H1 (cell line): Measurements from ENCODE around the gene RGS3. TPM values are rescaled to one million over a fixed set of nuclear protein-coding genes. Genes with fewer than 3 reads are reported as not detected.

Experiments used
- CTCF ChIA-PET: fragments of 300-600 bp; sonication (Branson Sonifier 250); formaldehyde crosslinking; loops from one replicate; lab custom pipeline; 2021; ENCODE audit not compliant: partially characterized antibody; lab: Charles Lee
- POLR2A ChIA-PET: fragments of 300-600 bp; sonication (Branson Sonifier 250); formaldehyde crosslinking; loops from one replicate; lab custom pipeline; 2021; ENCODE audit warnings: inconsistent platforms; ENCODE audit not compliant: partially characterized antibody; lab: Charles Lee
- DNase-seq, 2 experiments: peaks; one replicate each; pipeline versions ENCODE4 v3.0.0 to v3.0.0-alpha.2; 2010 to 2022; ENCODE audit warnings: low spot score in 2 of 2, low read depth in 1 of 2, mixed read lengths in 1 of 2
- FAIRE-seq: peaks from 2 replicates; lab custom pipeline; 2011; peaks lifted over from hg19 to GRCh38; lab: Jason Lieb, UNC
- H2AFZ ChIP-seq: 2 replicates; pipeline ENCODE4 v1.8.1; 2012; ENCODE audit warnings: low read length, inconsistent platforms
- H2AK5ac ChIP-seq: 2 replicates; pipeline ENCODE4 v1.6.1; 2013; ENCODE audit warnings: low read depth, low read length
- H2BK120ac ChIP-seq: replicated peaks from 2 replicates; pipeline ENCODE3; 2013; ENCODE audit warnings: low read depth, low read length, inconsistent platforms
- H2BK12ac ChIP-seq: 2 replicates; pipeline ENCODE4 v1.6.1; 2013; ENCODE audit warnings: low read depth, low read length
- H2BK15ac ChIP-seq: 2 replicates; pipeline ENCODE4 v1.6.1; 2013; ENCODE audit warnings: low read length
- H2BK20ac ChIP-seq: 2 replicates; pipeline ENCODE4 v1.6.1; 2013; ENCODE audit warnings: low read length
- H2BK5ac ChIP-seq: 2 replicates; pipeline ENCODE4 v1.6.1; 2013; ENCODE audit warnings: low read depth, low read length
- H3K14ac ChIP-seq: 2 replicates; pipeline ENCODE4 v1.6.1; 2013; ENCODE audit warnings: inconsistent platforms; ENCODE audit not compliant: insufficient read length
- H3K18ac ChIP-seq: 2 replicates; pipeline ENCODE4 v1.6.1; 2013; ENCODE audit warnings: low read length; ENCODE audit errors: extremely low read depth
- H3K23ac ChIP-seq: 2 replicates; pipeline ENCODE4 v1.6.1; 2013; ENCODE audit warnings: inconsistent platforms; ENCODE audit not compliant: insufficient read length
- H3K23me2 ChIP-seq: 2 replicates; pipeline ENCODE4 v1.6.1; 2013; ENCODE audit warnings: low read depth, low read length
- H3K27ac ChIP-seq: 2 replicates; pipeline ENCODE4 v1.6.1; 2011; ENCODE audit warnings: low read depth, low read length, inconsistent platforms
- H3K27me3 ChIP-seq, 4 experiments: replicated peaks in 1 of 4; 1 replicate in 1 of 4; 2 replicates in 3 of 4; pipeline versions ENCODE4 v1.6.1 to v1.8.1; 2011 to 2013; ENCODE audit warnings: low read length in 3 of 4, mild to moderate bottlenecking in 3 of 4, inconsistent platforms in 2 of 4, mixed read lengths in 2 of 4, moderate library complexity in 1 of 4; ENCODE audit not compliant: control insufficient read depth in 3 of 4, insufficient read depth in 3 of 4; ENCODE audit errors: extremely low read depth in 1 of 4
- H3K36me3 ChIP-seq, 4 experiments: 2 replicates each; pipeline versions ENCODE4 v1.6.1 to v1.8.1; 2011 to 2013; ENCODE audit warnings: mild to moderate bottlenecking in 4 of 4, low read length in 3 of 4, moderate library complexity in 2 of 4, control low read depth in 1 of 4, inconsistent platforms in 1 of 4; ENCODE audit not compliant: insufficient read depth in 4 of 4, control insufficient read depth in 2 of 4
- H3K4ac ChIP-seq: replicated peaks from 2 replicates; pipeline ENCODE3; 2013; ENCODE audit warnings: low read length, low read depth, mixed read lengths, inconsistent platforms; ENCODE audit not compliant: insufficient read length
- H3K4me1 ChIP-seq, 4 experiments: replicated peaks in 1 of 4; 1 replicate in 1 of 4; 2 replicates in 3 of 4; pipeline versions ENCODE4 v1.6.1 to v1.8.1; 2011 to 2013; ENCODE audit warnings: low read length in 3 of 4, inconsistent platforms in 2 of 4, mixed read lengths in 1 of 4; ENCODE audit not compliant: insufficient read depth in 4 of 4, control insufficient read depth in 3 of 4
- H3K4me2 ChIP-seq, 2 experiments: 2 replicates each; pipeline versions ENCODE4 v1.6.1 to v1.8.1; 2011 to 2013; ENCODE audit warnings: low read depth in 2 of 2, low read length in 2 of 2, control low read depth in 1 of 2, inconsistent platforms in 1 of 2, mild to moderate bottlenecking in 1 of 2; ENCODE audit not compliant: insufficient read depth in 1 of 2
- H3K4me3 ChIP-seq, 4 experiments: fragments of 200-600, 300-600 bp in 1 of 4; sonication (generic), shearing (Covaris generic), sonication (Bioruptor Twin) in 1 of 4; 2 replicates each; pipeline versions ENCODE4 v1.5.1 to v1.8.1; 2011 to 2016; ENCODE audit warnings: low read length in 4 of 4, low read depth in 3 of 4, control low read depth in 2 of 4, inconsistent platforms in 2 of 4, mild to moderate bottlenecking in 2 of 4, mixed read lengths in 1 of 4, moderate library complexity in 1 of 4; ENCODE audit not compliant: insufficient read depth in 2 of 4; ENCODE audit errors: extremely low read depth in 1 of 4
- H3K56ac ChIP-seq: replicated peaks from 2 replicates; pipeline ENCODE3; 2013; ENCODE audit warnings: low read depth, mild to moderate bottlenecking, mixed read lengths, low read length, inconsistent platforms; ENCODE audit not compliant: insufficient read length
- H3K79me1 ChIP-seq: 2 replicates; pipeline ENCODE4 v1.6.1; 2013; ENCODE audit warnings: low read depth, low read length, control low read depth
- H3K79me2 ChIP-seq, 2 experiments: 2 replicates each; pipeline versions ENCODE4 v1.6.1 to v1.8.1; 2012 to 2013; ENCODE audit warnings: low read length in 2 of 2, mild to moderate bottlenecking in 2 of 2, inconsistent platforms in 1 of 2; ENCODE audit not compliant: insufficient read depth in 2 of 2, control insufficient read depth in 1 of 2
- H3K9ac ChIP-seq, 4 experiments: replicated peaks in 1 of 4; 1 replicate in 1 of 4; 2 replicates in 3 of 4; pipeline versions ENCODE4 v1.6.1 to v1.8.1; 2011 to 2013; ENCODE audit warnings: low read depth in 3 of 4, low read length in 3 of 4, control low read depth in 2 of 4, mild to moderate bottlenecking in 2 of 4, moderate library complexity in 2 of 4, inconsistent platforms in 1 of 4; ENCODE audit errors: extremely low read depth in 1 of 4
- H3K9me3 ChIP-seq, 2 experiments: 2 replicates each; pipeline versions ENCODE4 v1.6.1 to v1.8.1; 2012 to 2013; ENCODE audit warnings: mild to moderate bottlenecking in 2 of 2, moderate library complexity in 2 of 2, control low read depth in 1 of 2, inconsistent platforms in 1 of 2, low read depth in 1 of 2, low read length in 1 of 2, mixed read lengths in 1 of 2; ENCODE audit not compliant: insufficient read depth in 2 of 2
- H4K20me1 ChIP-seq, 2 experiments: replicated peaks in 1 of 2; 2 replicates each; pipeline versions ENCODE3 to v1.8.1; 2011 to 2013; ENCODE audit warnings: inconsistent platforms in 2 of 2, low read length in 2 of 2, mild to moderate bottlenecking in 1 of 2; ENCODE audit not compliant: insufficient read depth in 2 of 2, control insufficient read depth in 1 of 2
- H4K5ac ChIP-seq: 2 replicates; pipeline ENCODE4 v1.6.1; 2013; ENCODE audit warnings: low read length, low read depth, mixed read lengths, inconsistent platforms; ENCODE audit not compliant: insufficient read length
- H4K8ac ChIP-seq: 2 replicates; pipeline ENCODE4 v1.8.0; 2013; ENCODE audit warnings: mild to moderate bottlenecking, moderate library complexity, low read length, inconsistent platforms; ENCODE audit not compliant: insufficient read depth; ENCODE audit errors: extremely low read depth
- H4K91ac ChIP-seq: replicated peaks from 2 replicates; pipeline ENCODE3; 2013; ENCODE audit warnings: low read length, mixed read lengths, inconsistent platforms; ENCODE audit not compliant: insufficient read length
- JUN ChIP-seq: IDR thresholded peaks from 2 replicates; pipeline ENCODE4 v1.6.1; 2011; ENCODE audit warnings: low read depth, mild to moderate bottlenecking, improper control_type of control experiment, low read length
- SIN3A ChIP-seq, 2 experiments: IDR thresholded peaks in 1 of 2; conservative IDR thresholded peaks in 1 of 2; 2 replicates each; pipeline ENCODE4 v1.6.1; 2011 to 2012; ENCODE audit warnings: low read length in 2 of 2, improper control_type of control experiment in 1 of 2, low read depth in 1 of 2, mild to moderate bottlenecking in 1 of 2
- SP1 ChIP-seq: IDR thresholded peaks from 2 replicates; pipeline ENCODE4 v1.6.1; 2011; ENCODE audit warnings: low read depth, low read length
- TCF12 ChIP-seq: IDR thresholded peaks from 2 replicates; pipeline ENCODE4 v1.6.1; 2011; ENCODE audit warnings: low read depth, mild to moderate bottlenecking, low read length
- WGBS, 2 experiments: shearing (Covaris generic) in 1 of 2; methylation state at CpG; one replicate each; pipeline versions ENCODE4 v1.1.6 to v1.1.7; 2013 to 2015; ENCODE audit warnings: low lambda C conversion rate in 2 of 2, mixed read lengths in 2 of 2, inconsistent platforms in 1 of 2, low coverage in 1 of 2, missing lambda C conversion rate in 1 of 2; ENCODE audit not compliant: insufficient replicate concordance in 2 of 2, insufficient coverage in 1 of 2, insufficient read length in 1 of 2; ENCODE audit errors: extremely low coverage in 1 of 2, missing lambda C conversion rate in 1 of 2; 5-methylcytosine and 5-hydroxymethylcytosine counted together
- polyA plus RNA-seq, 7 experiments: library from polyadenylated mRNA; depleted of rRNA in 3 of 7; stranded (reverse) in 5 of 7; unstranded in 2 of 7; fragments of >200 nt in 5 of 7; fragments of 200-250 nt in 2 of 7; gene quantifications; 1 replicate in 5 of 7; 2 replicates in 1 of 7; 4 replicates in 1 of 7; pipeline versions ENCODE4 v1.2.1 to v1.2.3, GENCODE V29; 2011 to 2013; ENCODE audit warnings: missing spikeins in 2 of 7, mixed read lengths in 2 of 7
- total RNA-seq: library from RNA; stranded (reverse); fragmentation: NEBNext Ultra II Directional; extraction: Animal tissue kit (Norgen Biotek cat#: 25700); gene quantifications from 2 replicates; pipeline ENCODE4 v1.2.1, GENCODE V29; 2021

RGS3 gene
- total and polyA plus RNA-seq, 2 of the 8 experiments (the other 6 are each of a cell fraction or from before 2014, with no cell fraction given) = 12.6 to 18.2 TPM

DNA sequence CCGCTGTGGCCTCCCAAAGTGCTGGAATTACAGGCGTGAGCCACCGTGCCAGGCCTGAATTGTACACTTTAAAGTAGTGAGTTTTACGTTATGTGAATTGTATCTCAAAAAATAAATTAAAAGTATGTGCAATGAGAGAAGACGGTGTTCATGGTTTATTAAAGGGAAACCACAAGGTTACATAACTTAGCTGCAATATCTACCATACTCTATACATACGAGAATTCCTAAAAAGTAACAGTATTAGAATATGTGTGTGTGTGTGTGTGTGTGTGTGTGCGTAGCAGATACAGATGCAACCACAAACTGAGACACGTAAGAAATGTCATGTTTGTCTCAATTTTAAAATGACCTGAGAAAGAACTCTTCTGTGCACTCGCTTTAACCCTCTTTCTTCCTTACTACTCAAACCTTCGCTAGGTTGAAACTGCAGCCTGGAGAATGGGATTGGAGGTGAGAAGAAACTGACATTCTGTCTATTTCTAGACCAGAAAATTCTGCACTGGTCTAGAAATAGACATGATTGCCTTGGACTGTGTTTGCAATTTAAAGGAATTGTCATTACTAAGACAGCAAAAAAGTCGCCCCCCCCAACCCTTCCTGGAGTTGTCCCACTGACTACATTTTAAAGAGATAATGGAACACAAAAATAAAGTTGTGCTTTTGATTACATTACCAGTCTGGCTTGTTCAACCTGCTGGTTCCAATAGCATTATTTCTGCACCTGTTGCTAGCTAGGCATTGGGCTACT is 167.0 kb downstream of the RGS3 start:
- H2BK5ac ChIP-seq = no peak overlapping the region
- peaks cover 0 to 6% (median 3%) of the 10 kb centered on the region in 4 experiments; a peak in 2 of 7 replicates for H3K4me1 ChIP-seq
- no peak overlapping the region for H3K27ac ChIP-seq
- H3K79me2 ChIP-seq = no peaks in the 10 kb centered on the region
- DNase-seq (no peak), FAIRE-seq (no peak)
- H3K27me3 ChIP-seq = peaks cover 0 to 2% (median 0%) of the 10 kb centered on the region in 4 experiments; a peak in 3 of 7 replicates
- H2AFZ ChIP-seq = no peak overlapping the region
- ChIA-PET CTCF (interaction anchor here (0.6 to 4.5 kb wide), 3 partner anchors 11 to 355 kb away, joined by 3 to 41 read pairs (median 5); partner anchors contain the start of genes CDC26 and PRPF4), POLR2A (interaction anchor here (1.2 to 1.9 kb wide), 2 partner anchors 11 to 37 kb away, joined by 3 to 4 read pairs; no protein-coding TSS in a partner anchor)
- H2AK5ac ChIP-seq = no peak overlapping the region
- H4K8ac ChIP-seq = no peak overlapping the region
- H3K9me3 ChIP-seq = no peaks in the 10 kb centered on the region
- H3K56ac ChIP-seq = no peak overlapping the region
- H3K9ac ChIP-seq = no peak overlapping the region
- H4K20me1 ChIP-seq = no peaks in the 10 kb centered on the region
- no peak overlapping the region for H3K4ac ChIP-seq
- H3K18ac ChIP-seq = no peak overlapping the region
- 89% methylated on average over 11 of the region's 11 CpGs; no CpG with 5 or more reads in 1 of the 2 experiments for WGBS, 2 experiments
- no peak overlapping the region for H4K91ac ChIP-seq
- no peaks in the 10 kb centered on the region for H3K36me3 ChIP-seq
- no peaks in the 10 kb centered on the region for H3K79me1 ChIP-seq
- TF ChIP-seq SP1 (no peak), JUN (no peak), TCF12 (no peak), SIN3A (conservative IDR thresholded peaks at IDR 0.05 in 1 of 2, IDR thresholded peaks at IDR 0.05 in 1 of 2; ENCODE audit: low read depth in 1 of 2, low read length in 2 of 2) (no peak)
- H3K4me2 ChIP-seq = no peak overlapping the region
- H3K14ac ChIP-seq = no peak overlapping the region
- no peak overlapping the region for H3K4me3 ChIP-seq
- no peaks in the 10 kb centered on the region for H3K23me2 ChIP-seq
- no peak overlapping the region for H4K5ac ChIP-seq
- no peak overlapping the region for H2BK20ac ChIP-seq
- no peak overlapping the region for H2BK12ac ChIP-seq
- no peak overlapping the region for H2BK15ac ChIP-seq
- H2BK120ac ChIP-seq = no peak overlapping the region
- H3K23ac ChIP-seq = no peak overlapping the region
